GM19328 (cell line): ENCODE measurements around the gene EXD3.
A peak's percentile ranks its signal among the peaks of the same experiment; 100 is the strongest.

ENCODE experiments used
- ATAC-seq: cut with Tn5 transposase; IDR thresholded peaks from one replicate; pipeline ENCODE4 v1.9.1; 2021; ENCODE audit warnings: mild to moderate bottlenecking, moderate library complexity; ENCODE audit not compliant: unreplicated experiment

The EXD3 gene

GRCh38 chr9:137278061-137278701 is 144.8 kb downstream of the EXD3 start:
- no peak for ATAC-seq

GRCh38 chr9:137277329-137278041 is 145.5 kb downstream of the EXD3 start, which contains the start of gene TOR4A:
TSS of gene TOR4A (plus strand) at chr9:137277726. CDS start at chr9:137278690, 964 bp downstream.
- ATAC-seq, result peak; percentile 49

- no peak for ATAC-seq
Measured at GRCh38 chr9:137276473-137277328, 146.3 kb downstream of the EXD3 start.

GRCh38 chr9:137275588-137276472 is 147.1 kb downstream of the EXD3 start:
- no peak for ATAC-seq

- ATAC-seq, result no peak
Measured at GRCh38 chr9:137275203-137275587, 147.8 kb downstream of the EXD3 start.

- no peak for ATAC-seq
Measured at GRCh38 chr9:137273611-137274320, 149.2 kb downstream of the EXD3 start.

GRCh38 chr9:137273095-137273490 is 149.9 kb downstream of the EXD3 start:
- no peak for ATAC-seq

GRCh38 chr9:137272241-137273094 is 150.5 kb downstream of the EXD3 start:
- ATAC-seq, result no peak

GRCh38 chr9:137271696-137272076 is 151.3 kb downstream of the EXD3 start:
- ATAC-seq, result no peak

GRCh38 chr9:137270929-137271695 is 151.8 kb downstream of the EXD3 start:
- no peak for ATAC-seq

GRCh38 chr9:137269231-137269772 is 153.7 kb downstream of the EXD3 start:
- ATAC-seq, result no peak

GRCh38 chr9:137268538-137269201 is 154.3 kb downstream of the EXD3 start:
- no peak for ATAC-seq

GRCh38 chr9:137267933-137268355 is 155.0 kb downstream of the EXD3 start:
- ATAC-seq, result no peak

- no peak for ATAC-seq
Measured at GRCh38 chr9:137266585-137267453, 156.1 kb downstream of the EXD3 start.

GRCh38 chr9:137266162-137266527 is 156.8 kb downstream of the EXD3 start:
- no peak for ATAC-seq

GRCh38 chr9:137265496-137266161 is 157.3 kb downstream of the EXD3 start:
- no peak for ATAC-seq
